ENCODE measurements around the gene CREB3L2.

DNA sequence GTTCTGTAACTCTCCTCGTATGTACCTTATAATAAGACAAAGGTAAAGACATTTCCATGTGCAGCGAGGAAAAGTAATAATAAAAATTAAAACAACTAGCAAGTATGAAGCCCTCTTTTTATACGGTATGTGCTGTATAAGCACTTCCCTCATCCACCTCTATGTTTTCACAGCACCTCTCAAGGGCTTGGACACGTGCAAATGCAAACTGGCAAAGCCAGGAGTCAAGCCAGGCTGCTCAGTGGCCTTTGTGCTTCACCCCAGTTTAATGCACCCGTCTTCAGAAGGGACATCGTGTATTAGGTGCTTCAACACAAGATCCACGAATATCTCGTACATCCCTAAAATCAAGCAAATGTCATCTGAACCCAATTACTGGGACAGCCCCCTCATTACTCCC, 153.8 kb downstream of the CREB3L2 start:
- TF ChIP-seq, protein P1, sequence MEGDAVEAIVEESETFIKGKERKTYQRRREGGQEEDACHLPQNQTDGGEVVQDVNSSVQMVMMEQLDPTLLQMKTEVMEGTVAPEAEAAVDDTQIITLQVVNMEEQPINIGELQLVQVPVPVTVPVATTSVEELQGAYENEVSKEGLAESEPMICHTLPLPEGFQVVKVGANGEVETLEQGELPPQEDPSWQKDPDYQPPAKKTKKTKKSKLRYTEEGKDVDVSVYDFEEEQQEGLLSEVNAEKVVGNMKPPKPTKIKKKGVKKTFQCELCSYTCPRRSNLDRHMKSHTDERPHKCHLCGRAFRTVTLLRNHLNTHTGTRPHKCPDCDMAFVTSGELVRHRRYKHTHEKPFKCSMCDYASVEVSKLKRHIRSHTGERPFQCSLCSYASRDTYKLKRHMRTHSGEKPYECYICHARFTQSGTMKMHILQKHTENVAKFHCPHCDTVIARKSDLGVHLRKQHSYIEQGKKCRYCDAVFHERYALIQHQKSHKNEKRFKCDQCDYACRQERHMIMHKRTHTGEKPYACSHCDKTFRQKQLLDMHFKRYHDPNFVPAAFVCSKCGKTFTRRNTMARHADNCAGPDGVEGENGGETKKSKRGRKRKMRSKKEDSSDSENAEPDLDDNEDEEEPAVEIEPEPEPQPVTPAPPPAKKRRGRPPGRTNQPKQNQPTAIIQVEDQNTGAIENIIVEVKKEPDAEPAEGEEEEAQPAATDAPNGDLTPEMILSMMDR (IDR thresholded peaks at IDR 0.05; ENCODE audit: insufficient read depth, low read length, poor library complexity, severe bottlenecking), result no peak
- no peak for TF ChIP-seq EZH2phosphoT487 (conservative IDR thresholded peaks at IDR 0.05; ENCODE audit: low read length)

All from SU-DHL-6 (cell line).